ENCODE data around the gene HP1BP3. TPM values are rescaled to one million over a fixed set of nuclear protein-coding genes. Genes with fewer than 3 reads are reported as not detected.

Gene HP1BP3
- total RNA-seq, 1 experiment from 2014 or later, result 207 TPM

DNA sequence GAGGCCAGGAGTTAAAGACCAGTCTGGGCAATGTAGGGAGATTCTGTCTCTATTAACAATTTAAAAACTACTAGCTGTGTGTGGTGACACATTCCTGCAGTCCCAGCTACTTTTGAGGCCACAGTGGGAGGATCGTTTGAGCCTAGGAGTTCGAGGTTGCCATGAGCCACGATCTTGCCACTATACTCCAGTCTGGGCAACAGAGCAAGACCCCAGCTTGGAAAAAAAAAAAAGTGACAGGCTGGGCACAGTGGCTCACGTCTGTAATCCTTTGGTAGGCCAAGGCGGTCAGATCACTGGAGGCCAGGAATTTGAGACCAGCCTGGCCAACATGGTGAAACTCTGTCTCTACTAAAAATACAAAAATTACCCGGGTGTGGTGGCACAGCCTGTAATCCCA is 26.8 kb downstream of the HP1BP3 start:
- intact Hi-C loops (cut with micrococcal nuclease), result no loop called here
- ChIA-PET CTCF (no interaction called here), RAD21 (ENCODE audit: low non-redundant PET in 1 of 2, low total read pairs in 2 of 2, uncharacterized antibody in 2 of 2, unreplicated experiment in 2 of 2) (no interaction called here), POLR2A (no interaction called here)
- BruUV-seq (replicated peaks), result no TSS peak
- Histone ChIP-seq H2AFZ (ENCODE audit: low read depth, low read length, poor library complexity, severe bottlenecking) (no peak overlapping the region), H3K79me2 (ENCODE audit: insufficient read depth, low read length) (peaks cover 59% of the 10 kb centered on the region), H3K9me3 (ENCODE audit: control insufficient read depth in 1 of 2, insufficient read depth in 1 of 2, low read depth in 1 of 2, low read length in 2 of 2) (no peaks in the 10 kb centered on the region), H3K9ac (ENCODE audit: low read length) (no peak overlapping the region), H3K36me3 (ENCODE audit: control insufficient read depth in 1 of 2, insufficient read depth in 2 of 2, low read length in 2 of 2) (peaks cover 72 to 79% of the 10 kb centered on the region in 2 experiments), H3K4me2 (ENCODE audit: low read length) (no peak overlapping the region), H3K4me1 (ENCODE audit: control insufficient read depth in 1 of 2, insufficient read depth in 2 of 2, low read length in 2 of 2) (no peaks in the 10 kb centered on the region), H3K27me3 (ENCODE audit: insufficient read depth, low read length) (no peaks in the 10 kb centered on the region), H4K20me1 (ENCODE audit: insufficient read depth) (0 out of 2 replicates have a peak, but pooled peaks cover 3% of the 10 kb centered on the region), H3K4me3 (replicated peaks in 1 of 2; ENCODE audit: low read depth in 1 of 2, low read length in 2 of 2) (no peak overlapping the region), H3K27ac (ENCODE audit: low read depth, low read length) (no peak overlapping the region), H3K9me2 (ENCODE audit: insufficient read depth) (no peaks in the 10 kb centered on the region)
- ATAC-seq (no peak), DNase-seq (ENCODE audit: low read depth, low spot score) (no peak)
- no peak for TF ChIP-seq RAD21 (IDR thresholded peaks at IDR 0.05; ENCODE audit: low read depth)

DNA sequence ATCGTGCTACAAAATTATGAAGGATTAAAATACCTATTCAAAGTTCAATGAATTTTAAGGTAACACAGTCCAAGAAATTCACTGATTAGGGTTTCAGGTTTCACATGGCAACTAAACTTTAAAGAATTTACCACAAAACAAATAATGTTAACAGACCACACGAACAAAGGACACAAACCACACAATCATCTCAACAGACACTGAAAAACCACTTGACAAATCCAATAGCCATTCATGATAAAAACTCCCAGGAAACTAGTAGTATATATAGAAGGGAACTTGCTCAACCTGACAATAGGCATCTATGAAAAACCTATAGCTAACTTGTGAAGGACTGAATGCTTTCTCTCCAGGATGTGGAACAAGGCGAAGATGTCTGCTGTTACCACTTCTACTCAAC is 33.5 kb downstream of the HP1BP3 start:
- Histone ChIP-seq H3K27ac (ENCODE audit: low read depth, low read length) (no peak overlapping the region), H3K36me3 (ENCODE audit: control insufficient read depth in 1 of 2, insufficient read depth in 2 of 2, low read length in 2 of 2) (peaks cover 47 to 52% of the 10 kb centered on the region in 2 experiments)
- DNase-seq (ENCODE audit: low read depth, low spot score), result no peak

DNA sequence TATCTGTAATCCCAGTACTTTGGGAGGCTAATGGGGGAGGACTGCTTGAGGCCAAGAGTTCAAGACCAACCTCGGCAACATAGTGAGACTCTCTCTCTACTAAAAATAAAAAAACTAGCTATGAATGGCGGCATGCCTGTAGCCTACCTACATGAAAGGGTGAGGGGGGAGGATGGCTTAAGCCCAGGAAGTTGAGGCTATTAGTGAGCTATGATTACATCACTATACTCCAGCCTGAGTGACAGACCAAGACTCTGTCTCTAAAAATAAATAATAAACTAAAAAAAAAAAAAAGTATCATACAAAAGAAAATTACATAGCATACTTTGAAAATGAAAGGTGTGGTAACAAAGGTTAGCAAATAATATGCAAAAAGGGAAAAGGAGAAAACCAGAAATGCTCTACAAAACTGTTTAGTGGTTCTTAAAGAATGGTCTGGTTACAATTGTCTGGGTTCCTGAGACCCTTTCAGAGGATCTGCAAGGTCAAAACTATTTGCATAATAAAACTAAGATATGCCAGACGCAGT is 35.6 kb downstream of the HP1BP3 start:
- no TSS peak for BruUV-seq (replicated peaks)
- RAD21 ChIA-PET (ENCODE audit: low non-redundant PET in 1 of 2, low total read pairs in 2 of 2, uncharacterized antibody in 2 of 2, unreplicated experiment in 2 of 2), result no interaction called here
- CTCF ChIA-PET, result interaction anchor here (1.2 kb wide), 1 partner anchor 11 kb away, joined by 3 read pairs; no protein-coding TSS in a partner anchor
- intact Hi-C loops (cut with micrococcal nuclease), result no loop called here
- ATAC-seq (no peak), DNase-seq (ENCODE audit: low read depth, low spot score) (no peak)
- no peak overlapping the region for H3K4me2 ChIP-seq (ENCODE audit: low read length)
- no peak overlapping the region for H3K9ac ChIP-seq (ENCODE audit: low read length)
- TF ChIP-seq ZNF274 (IDR thresholded peaks at IDR 0.05; ENCODE audit: low read depth, low read length), result no peak
- TF ChIP-seq YY1 (IDR thresholded peaks at IDR 0.05; ENCODE audit: extremely low read depth, insufficient replicate concordance, low read depth, low read length), result no peak
- no peak for TF ChIP-seq FOSL1 (IDR thresholded peaks at IDR 0.05; ENCODE audit: low read depth)
- no peak for TF ChIP-seq CEBPB (IDR thresholded peaks at IDR 0.05; ENCODE audit: low read depth)
- no peak overlapping the region for H3K4me3 ChIP-seq (replicated peaks in 1 of 2; ENCODE audit: low read depth in 1 of 2, low read length in 2 of 2)
- H3K9me2 ChIP-seq (ENCODE audit: insufficient read depth), result no peaks in the 10 kb centered on the region
- H3K79me2 ChIP-seq (ENCODE audit: insufficient read depth, low read length), result peaks cover 46% of the 10 kb centered on the region
- H3K4me1 ChIP-seq (ENCODE audit: control insufficient read depth in 1 of 2, insufficient read depth in 2 of 2, low read length in 2 of 2), result no peaks in the 10 kb centered on the region
- POLR2A ChIA-PET, result no interaction called here
- no peaks in the 10 kb centered on the region for H4K20me1 ChIP-seq (ENCODE audit: insufficient read depth)
- H3K9me3 ChIP-seq (ENCODE audit: control insufficient read depth in 1 of 2, insufficient read depth in 1 of 2, low read depth in 1 of 2, low read length in 2 of 2), result no peaks in the 10 kb centered on the region
- H3K27ac ChIP-seq (ENCODE audit: low read depth, low read length), result no peak overlapping the region
- peaks cover 47 to 60% of the 10 kb centered on the region in 2 experiments for H3K36me3 ChIP-seq (ENCODE audit: control insufficient read depth in 1 of 2, insufficient read depth in 2 of 2, low read length in 2 of 2)
- H3K27me3 ChIP-seq (ENCODE audit: insufficient read depth, low read length), result no peaks in the 10 kb centered on the region
- H2AFZ ChIP-seq (ENCODE audit: low read depth, low read length, poor library complexity, severe bottlenecking), result no peak overlapping the region

More for the DNA sequence above, 33.5 kb downstream of the HP1BP3 start:
- ATAC-seq, result no peak
- intact Hi-C loops (cut with micrococcal nuclease), result no loop called here
- Histone ChIP-seq H2AFZ (ENCODE audit: low read depth, low read length, poor library complexity, severe bottlenecking) (no peak overlapping the region), H3K27me3 (ENCODE audit: insufficient read depth, low read length) (no peaks in the 10 kb centered on the region), H3K9ac (ENCODE audit: low read length) (no peak overlapping the region), H3K9me2 (ENCODE audit: insufficient read depth) (no peaks in the 10 kb centered on the region), H3K9me3 (ENCODE audit: control insufficient read depth in 1 of 2, insufficient read depth in 1 of 2, low read depth in 1 of 2, low read length in 2 of 2) (no peaks in the 10 kb centered on the region), H3K4me1 (ENCODE audit: control insufficient read depth in 1 of 2, insufficient read depth in 2 of 2, low read length in 2 of 2) (no peaks in the 10 kb centered on the region), H3K79me2 (ENCODE audit: insufficient read depth, low read length) (peaks cover 49% of the 10 kb centered on the region), H3K4me3 (replicated peaks in 1 of 2; ENCODE audit: low read depth in 1 of 2, low read length in 2 of 2) (no peak overlapping the region), H4K20me1 (ENCODE audit: insufficient read depth) (no peaks in the 10 kb centered on the region), H3K4me2 (ENCODE audit: low read length) (no peak overlapping the region)
- POLR2A ChIA-PET, result no interaction called here
- RAD21 ChIA-PET (ENCODE audit: low non-redundant PET in 1 of 2, low total read pairs in 2 of 2, uncharacterized antibody in 2 of 2, unreplicated experiment in 2 of 2), result no interaction called here
- TF ChIP-seq ELF1 (IDR thresholded peaks at IDR 0.05; ENCODE audit: borderline replicate concordance, low read depth) (no peak), ZFX (IDR thresholded peaks at IDR 0.05) (no peak), SIN3A (IDR thresholded peaks at IDR 0.05; ENCODE audit: low read depth) (no peak)
- BruUV-seq (replicated peaks), result no TSS peak
- CTCF ChIA-PET, result no interaction called here

Measured in HCT116 (cell line).